ENCODE results near the gene UBE3D. TPM values are rescaled to one million over a fixed set of nuclear protein-coding genes. Genes with fewer than 3 reads are reported as not detected.
A peak's percentile ranks its signal among the peaks of the same experiment; 100 is the strongest.

Gene UBE3D
- total RNA-seq, 4 donors from 2014 or later, result 0.82 to 4.6 (median 3.2) TPM

GRCh38 chr6:83068616-83069015 lies 3.0 kb upstream of the UBE3D start:
- intact Hi-C loops (cut with DNase I; ENCODE audit: low total_unique reads) (loop anchor here (5.0 to 10.0 kb wide), 2 partner anchors 449 to 1156 kb away; partner anchors contain the start of gene CEP162), in situ Hi-C loops (cut with MboI; ENCODE audit: low sequenced_read_pairs in 4 of 4) (loop anchor here in 2 of 4 donors (10.0 to 25.0 kb wide), 2 partner anchors 126 to 444 kb away; partner anchors contain the start of genes PGM3 (in 1 of the 2), PRSS35 (in 1 of the 2) and RWDD2A (in 1 of the 2))
- no peak for TF ChIP-seq CTCF (IDR thresholded peaks at IDR 0.05 in 4 of 5, conservative IDR thresholded peaks at IDR 0.05 in 1 of 5)
- no peak for TF ChIP-seq POLR2A (IDR thresholded peaks at IDR 0.05)
- no peak for ATAC-seq
- peak overlapping the region; percentile 83 to 96 (median 90) for H3K4me3 ChIP-seq
- H3K27me3 ChIP-seq, result no peaks in the 10 kb centered on the region
- peaks cover 24 to 38% of the 10 kb centered on the region in 2 donors for H3K4me1 ChIP-seq
- peak overlapping the region; percentile 86 to 94 (median 89) for H3K27ac ChIP-seq
- DNase-seq, result no peak
- H3K9me3 ChIP-seq, result no peaks in the 10 kb centered on the region
- no peaks in the 10 kb centered on the region for H3K36me3 ChIP-seq

GRCh38 chr6:83067448-83068439 lies 2.1 kb upstream of the UBE3D start, which contains the start of gene DOP1A:
TSS of gene DOP1A (plus strand) at chr6:83067671. CDS start at chr6:83096978, 29,307 bp downstream.
- intact Hi-C loops (cut with DNase I; ENCODE audit: low total_unique reads) (loop anchor here (1.0 to 10.0 kb wide), 3 partner anchors 148 to 1157 kb away; partner anchors contain the start of gene CEP162), in situ Hi-C loops (cut with MboI; ENCODE audit: low sequenced_read_pairs in 4 of 4) (loop anchor here in 2 of 4 donors (10.0 to 25.0 kb wide), 2 partner anchors 127 to 445 kb away; partner anchors contain the start of genes PGM3 (in 1 of the 2), PRSS35 (in 1 of the 2) and RWDD2A (in 1 of the 2))
- H3K4me1 ChIP-seq, result peaks cover 24 to 38% of the 10 kb centered on the region in 2 donors
- H3K36me3 ChIP-seq, result no peaks in the 10 kb centered on the region
- no peaks in the 10 kb centered on the region for H3K9me3 ChIP-seq
- TF ChIP-seq POLR2A (IDR thresholded peaks at IDR 0.05), result peak; percentile 62 to 68
- peak; percentile 87 to 97 (median 92) for TF ChIP-seq CTCF (IDR thresholded peaks at IDR 0.05 in 4 of 5, conservative IDR thresholded peaks at IDR 0.05 in 1 of 5)
- no peaks in the 10 kb centered on the region for H3K27me3 ChIP-seq
- ATAC-seq, result peak; percentile 85 to 90
- peak within 1 kb of the TSS; percentile 86 to 94 (median 89) for H3K27ac ChIP-seq
- DNase-seq, result peak; percentile 86 to 91
- peak within 1 kb of the TSS; percentile 83 to 96 (median 90) for H3K4me3 ChIP-seq

GRCh38 chr6:83062225-83062624 lies 3.4 kb downstream of the UBE3D start:
- Histone ChIP-seq H3K27ac (no peak overlapping the region), H3K4me3 (no peak overlapping the region), H3K27me3 (no peaks in the 10 kb centered on the region), H3K4me1 (peaks cover 0 to 4% of the 10 kb centered on the region in 2 donors), H3K36me3 (no peaks in the 10 kb centered on the region), H3K9me3 (no peaks in the 10 kb centered on the region)
- ATAC-seq (no peak), DNase-seq (no peak)
- in situ Hi-C loops (cut with MboI; ENCODE audit: low sequenced_read_pairs in 4 of 4) (loop anchor here in 2 of 4 donors (10.0 to 25.0 kb wide), 2 partner anchors 133 to 450 kb away; partner anchors contain the start of genes PGM3 (in 1 of the 2), PRSS35 (in 1 of the 2) and RWDD2A (in 1 of the 2)), intact Hi-C loops (cut with DNase I; ENCODE audit: low total_unique reads) (loop anchor here (10.0 kb wide), 1 partner anchor 1163 kb away; the partner anchor contains the start of gene CEP162)
- TF ChIP-seq POLR2A (IDR thresholded peaks at IDR 0.05) (no peak), CTCF (IDR thresholded peaks at IDR 0.05 in 4 of 5, conservative IDR thresholded peaks at IDR 0.05 in 1 of 5) (no peak)

- Histone ChIP-seq H3K36me3 (no peaks in the 10 kb centered on the region), H3K4me3 (no peak overlapping the region), H3K27me3 (no peaks in the 10 kb centered on the region), H3K27ac (no peak overlapping the region), H3K9me3 (no peaks in the 10 kb centered on the region), H3K4me1 (peaks cover 0 to 4% of the 10 kb centered on the region in 2 donors)
- in situ Hi-C loops (cut with MboI; ENCODE audit: low sequenced_read_pairs in 4 of 4), result loop anchor here in 2 of 4 donors (10.0 to 25.0 kb wide), 2 partner anchors 134 to 451 kb away; partner anchors contain the start of genes PGM3 (in 1 of the 2), PRSS35 (in 1 of the 2) and RWDD2A (in 1 of the 2)
- TF ChIP-seq CTCF (IDR thresholded peaks at IDR 0.05 in 4 of 5, conservative IDR thresholded peaks at IDR 0.05 in 1 of 5), result no peak
- no peak for TF ChIP-seq POLR2A (IDR thresholded peaks at IDR 0.05)
- ATAC-seq (no peak), DNase-seq (no peak)
- intact Hi-C loops (cut with DNase I; ENCODE audit: low total_unique reads), result loop anchor here (10.0 kb wide), 1 partner anchor 1164 kb away; the partner anchor contains the start of gene CEP162
Observed at GRCh38 chr6:83061190-83061589, 4.5 kb downstream of the UBE3D start.
